Fibroblast of skin of left biceps (primary cell): ENCODE results near the gene AGAP1.
A peak's percentile ranks its signal among the peaks of the same experiment; 100 is the strongest.
"Not testable (repeated sequence)": the region's sequence is repeated elsewhere in the genome, so short reads cannot be mapped to it uniquely, and the experiment has no call there.

ENCODE experiments used
- DNase-seq, 2 experiments: peaks; one replicate each; pipeline ENCODE4 v3.0.0-alpha.2; 2013; ENCODE audit warnings: low read depth in 2 of 2

Gene AGAP1

DNA sequence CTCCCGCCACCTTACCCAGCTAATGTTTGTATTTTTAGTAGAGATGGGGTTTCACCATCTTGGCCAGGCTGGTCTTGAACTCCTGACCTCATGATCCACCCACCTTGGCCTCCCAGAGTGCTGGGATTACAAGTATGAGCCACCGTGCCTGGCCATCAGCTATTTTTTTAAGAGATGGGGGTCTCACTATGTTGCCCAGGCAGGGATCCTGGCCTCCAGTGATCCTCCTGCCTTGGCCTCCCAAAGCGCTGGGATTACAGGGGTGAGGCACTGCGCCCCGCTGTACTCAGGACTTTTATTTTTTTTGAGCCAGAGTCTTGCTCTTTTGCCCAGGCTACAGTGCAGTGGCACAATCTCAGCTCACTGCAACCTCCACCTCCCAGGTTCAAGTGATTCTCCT is 569.0 kb downstream of the AGAP1 start:
- DNase-seq = not testable (repeated sequence)

- no peak for DNase-seq
Observed at GRCh38 chr2:236063994-236064393, 570.2 kb downstream of the AGAP1 start.

- DNase-seq = no peak
Observed at GRCh38 chr2:236065314-236066160, 571.7 kb downstream of the AGAP1 start.

- DNase-seq = no peak
Observed at GRCh38 chr2:236070236-236070635, 576.4 kb downstream of the AGAP1 start.

DNA sequence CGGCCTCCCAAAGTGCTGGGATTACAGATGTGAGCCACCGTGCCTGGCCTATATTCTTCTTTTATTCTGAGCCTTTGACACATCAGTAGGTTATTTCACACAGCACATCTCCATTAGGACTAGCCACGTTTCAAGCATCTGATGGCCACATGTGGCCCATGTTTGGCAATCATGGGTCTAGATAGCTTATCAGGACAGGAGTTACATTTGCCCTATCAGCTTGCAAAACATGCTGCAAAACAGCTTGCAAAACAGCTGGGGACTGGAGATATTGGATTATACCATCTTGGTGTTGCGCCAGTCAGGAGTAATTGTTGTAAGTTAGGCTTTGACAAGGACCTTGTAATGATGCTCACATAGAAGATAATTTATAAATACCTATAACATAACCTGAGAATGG is 579.4 kb downstream of the AGAP1 start:
- no peak for DNase-seq

- no peak for DNase-seq
Observed at GRCh38 chr2:236073867-236074655, 580.2 kb downstream of the AGAP1 start.

DNA sequence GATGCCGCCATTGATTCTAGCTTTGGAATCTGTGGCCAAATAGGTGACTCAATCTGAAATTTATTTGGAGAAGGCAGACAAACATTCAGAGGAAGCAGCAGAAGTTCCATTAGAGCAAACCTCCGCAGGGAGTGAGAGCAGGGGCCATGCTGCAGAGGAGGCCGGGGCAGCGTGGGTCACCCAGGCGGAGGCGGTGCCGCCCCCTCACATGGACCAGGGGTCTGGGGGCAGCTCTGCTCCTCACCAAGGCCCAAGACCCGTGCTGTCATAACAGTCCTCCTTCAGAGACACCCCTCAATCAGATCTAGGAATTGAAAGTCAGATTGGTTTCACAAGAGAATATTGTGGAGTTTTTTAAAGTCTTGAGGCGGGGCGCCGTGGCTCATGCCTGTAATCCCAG is 582.0 kb downstream of the AGAP1 start:
- DNase-seq = no peak

DNA sequence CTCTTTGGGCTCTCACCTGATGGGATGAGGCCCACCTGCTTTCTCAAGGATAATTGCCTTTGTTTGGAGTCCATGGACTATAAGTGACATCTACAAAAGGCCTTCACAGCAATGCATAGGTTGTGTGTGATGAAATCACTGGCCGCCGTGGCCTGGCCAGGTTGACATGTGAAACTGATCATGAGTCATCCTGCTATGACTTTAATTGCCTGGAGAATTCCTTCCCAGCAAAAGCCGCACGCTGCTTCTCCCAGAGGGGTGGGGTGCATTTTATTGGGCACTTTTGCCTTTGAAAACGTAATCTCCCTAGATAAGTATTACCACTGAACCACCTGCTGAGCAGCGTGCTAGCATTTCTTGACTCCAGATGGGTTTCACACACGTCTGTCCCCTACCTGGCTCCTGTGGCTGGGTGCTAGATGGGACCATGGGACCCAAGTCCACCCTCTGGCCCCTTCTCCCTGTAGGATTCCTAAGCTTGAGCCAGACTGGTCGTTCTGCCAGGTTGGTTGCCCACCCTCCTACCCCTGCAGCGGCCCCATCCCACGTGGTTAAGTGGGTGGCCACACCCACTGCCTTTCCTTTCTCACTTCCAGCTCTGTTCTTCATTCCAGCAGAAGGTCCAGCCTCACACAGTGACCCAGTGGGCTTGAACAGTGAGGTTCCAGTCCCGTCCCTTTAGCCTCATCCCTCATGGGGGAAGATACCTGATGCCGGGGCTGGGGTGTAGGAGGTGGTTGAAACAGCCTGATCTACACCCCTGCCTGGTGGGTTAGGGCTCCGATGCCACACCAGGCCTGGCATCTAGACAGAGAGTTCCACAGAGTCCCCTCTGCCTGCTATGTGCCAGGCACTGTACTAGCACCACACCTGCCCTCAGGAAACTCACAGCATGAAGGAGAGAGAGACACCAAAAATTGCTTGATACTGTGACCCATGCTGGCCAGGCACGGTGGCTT is 584.7 kb downstream of the AGAP1 start:
- DNase-seq = peak; percentile 30 to 34

- no peak for DNase-seq
Observed at GRCh38 chr2:236080412-236080811, 586.6 kb downstream of the AGAP1 start.

GRCh38 chr2:236081171-236081570 is 587.3 kb downstream of the AGAP1 start:
- DNase-seq = no peak

DNA sequence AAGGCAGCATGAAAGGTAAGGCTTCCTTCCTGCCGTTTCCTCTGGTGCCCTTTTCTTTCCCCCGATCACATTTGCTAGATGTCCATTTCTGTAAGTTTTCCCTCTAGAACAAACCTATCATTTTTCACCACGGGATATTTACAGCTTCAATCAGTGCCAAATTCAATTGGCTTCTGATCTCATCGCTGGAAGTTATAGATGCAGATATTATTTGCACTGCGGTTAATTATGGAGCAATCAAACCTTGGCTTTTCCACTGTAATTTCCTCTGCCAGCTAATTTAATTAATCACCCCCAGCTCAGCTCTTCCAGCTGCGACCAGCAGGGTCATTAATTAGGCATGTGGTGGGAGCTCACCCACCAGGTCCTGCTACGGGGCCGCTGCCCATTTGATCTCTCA is 588.2 kb downstream of the AGAP1 start:
- no peak for DNase-seq

GRCh38 chr2:236083934-236084333 is 590.1 kb downstream of the AGAP1 start:
- DNase-seq = no peak

GRCh38 chr2:236085211-236085610 is 591.4 kb downstream of the AGAP1 start:
- DNase-seq = no peak

DNA sequence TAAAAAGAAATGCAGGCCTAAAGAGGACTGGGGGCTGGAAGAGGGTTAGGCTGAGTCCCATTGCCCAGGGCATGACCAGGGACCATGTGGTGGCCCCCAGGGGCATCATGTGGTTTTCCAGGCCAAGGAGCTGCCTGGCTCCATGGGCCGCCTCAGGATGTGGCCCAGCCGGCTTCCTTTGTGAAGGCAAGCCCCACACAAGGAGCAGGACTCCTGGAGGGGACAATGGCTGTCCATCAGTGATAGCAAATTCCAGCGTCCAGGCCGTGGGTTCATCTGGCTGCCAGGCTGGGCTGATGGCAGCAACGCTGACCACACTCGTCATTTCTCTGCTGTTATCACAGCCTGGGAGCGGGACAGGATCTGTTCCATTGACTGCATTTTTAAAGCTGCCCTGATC is 591.8 kb downstream of the AGAP1 start:
- DNase-seq = no peak

DNA sequence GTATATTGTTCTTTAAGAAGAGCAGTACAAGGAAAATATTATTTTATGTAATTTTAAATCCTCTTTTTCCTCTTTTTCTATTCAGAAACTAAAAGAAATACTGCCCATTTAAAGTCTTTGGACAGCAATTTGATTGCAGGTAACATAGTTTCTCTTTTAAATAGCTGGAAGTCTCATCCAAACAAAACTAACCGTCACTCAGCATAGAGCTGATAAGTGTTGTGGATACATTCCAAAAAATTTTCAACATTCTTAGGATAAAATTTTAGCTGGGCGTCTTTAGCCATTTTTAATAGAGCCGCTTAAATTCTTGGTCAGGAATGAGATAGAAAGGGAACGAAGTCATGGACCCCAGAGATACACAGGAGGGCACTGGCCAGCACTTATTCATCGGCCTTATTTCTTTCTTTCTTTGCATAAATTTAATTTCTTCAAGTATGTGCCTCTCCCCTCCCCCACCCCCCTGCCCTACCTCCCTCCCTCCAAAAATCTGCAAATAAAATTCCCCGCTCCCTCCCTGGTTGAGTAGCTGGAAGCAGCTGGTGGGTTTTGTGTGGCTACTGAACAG is 592.6 kb downstream of the AGAP1 start:
- no peak for DNase-seq

- DNase-seq = no peak
Observed at GRCh38 chr2:236086971-236087465, 593.2 kb downstream of the AGAP1 start.

DNA sequence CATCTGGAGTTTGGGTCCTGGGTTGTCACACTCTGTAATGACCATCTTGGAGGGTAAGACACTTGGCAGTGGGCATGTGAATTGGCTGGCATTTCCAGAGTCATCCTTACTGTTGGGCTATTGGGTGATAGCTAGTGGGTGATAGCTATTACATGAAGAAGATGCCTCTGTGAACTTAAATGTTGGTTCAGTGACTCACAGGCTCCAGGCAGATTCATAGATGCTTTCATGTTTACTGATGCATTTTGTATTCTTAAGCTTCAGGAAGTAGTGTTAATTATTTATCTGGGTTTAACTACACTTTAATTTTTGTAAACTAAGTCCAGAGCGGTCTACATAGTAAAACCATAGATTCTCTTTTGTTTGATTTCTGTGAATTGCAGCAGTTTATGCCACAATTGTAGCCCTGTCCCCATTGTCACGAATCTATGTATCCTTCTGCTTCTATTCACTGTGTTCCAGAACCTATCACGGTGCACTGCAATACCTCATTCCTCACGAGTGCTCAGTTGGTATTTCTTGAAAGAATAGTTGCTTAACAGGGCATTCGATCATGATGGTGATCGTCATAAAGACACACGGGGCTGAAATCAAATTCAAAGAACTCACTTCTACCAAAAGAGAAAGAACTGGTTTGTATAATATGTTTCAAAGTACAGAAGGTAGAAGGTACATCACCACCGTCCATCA is 594.7 kb downstream of the AGAP1 start:
- no peak for DNase-seq

- DNase-seq = peak; percentile 14 to 21
Observed at GRCh38 chr2:236089271-236090026, 595.6 kb downstream of the AGAP1 start.

DNA sequence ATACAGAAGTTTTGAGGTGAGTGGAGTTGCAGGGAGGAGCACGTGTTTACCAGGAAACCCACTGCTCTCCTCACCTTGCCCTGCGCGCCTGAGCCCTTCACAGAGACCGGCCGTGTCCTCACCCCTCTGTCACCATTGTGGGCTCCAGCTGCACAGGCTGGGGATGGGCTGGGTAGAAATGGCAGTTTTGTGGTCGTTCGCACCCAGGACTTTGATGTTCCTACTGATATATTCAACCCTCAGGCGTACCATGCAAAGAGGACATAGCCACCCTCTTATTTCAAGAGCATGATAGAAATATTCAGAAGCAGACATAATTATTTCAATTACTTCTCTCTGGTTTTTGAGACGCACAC is 596.2 kb downstream of the AGAP1 start:
- no peak for DNase-seq

DNA sequence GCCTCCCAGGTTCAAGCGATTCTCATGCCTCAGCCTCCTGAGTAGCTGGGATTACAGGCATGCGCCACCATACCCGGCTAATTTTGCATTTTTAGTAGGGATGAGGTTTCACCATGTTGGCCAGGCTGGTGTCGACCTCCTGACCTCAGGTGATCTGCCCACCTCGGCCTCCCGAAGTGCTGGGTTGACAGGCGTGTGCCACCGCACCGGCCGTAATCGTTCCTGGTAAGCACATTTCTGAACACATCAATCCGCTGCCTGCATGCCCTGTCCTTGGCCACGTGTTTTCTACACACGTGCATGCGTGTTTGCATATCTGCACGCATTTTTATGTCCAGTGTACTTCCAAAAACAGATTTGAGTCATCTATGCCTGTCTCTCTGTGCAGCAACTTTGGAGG is 597.0 kb downstream of the AGAP1 start:
- not testable (repeated sequence) for DNase-seq
